Measurements from ENCODE around the gene FOXI1. TPM values are rescaled to one million over a fixed set of nuclear protein-coding genes. Genes with fewer than 3 reads are reported as not detected.
A peak's percentile ranks its signal among the peaks of the same experiment; 100 is the strongest.

FOXI1 gene
- total RNA-seq, 1 experiment from 2014 or later = 0.44 TPM

- BruUV-seq (replicated peaks) = no TSS peak
- peaks cover 13% of the 10 kb centered on the region for H3K4me1 ChIP-seq (ENCODE audit: control insufficient read depth, insufficient read depth, low read length)
- H3K27me3 ChIP-seq (ENCODE audit: control insufficient read depth, insufficient read depth, low read length) = no peaks in the 10 kb centered on the region
- no peak for TF ChIP-seq REST (IDR thresholded peaks at IDR 0.05; ENCODE audit: insufficient read depth in 1 of 2, low read depth in 2 of 2, low read length in 1 of 2)
- TF ChIP-seq TCF7L2 (IDR thresholded peaks at IDR 0.05; ENCODE audit: low read depth, low read length) = no peak
- no peak for TF ChIP-seq POLR2AphosphoS5 (IDR thresholded peaks at IDR 0.05; ENCODE audit: low read depth, low read length)
- TF ChIP-seq SIN3A (IDR thresholded peaks at IDR 0.05; ENCODE audit: borderline replicate concordance, insufficient read depth, low read depth, low read length) = no peak
- no peak for TF ChIP-seq CTCF (IDR thresholded peaks at IDR 0.05)
- ATAC-seq (no peak), DNase-seq (ENCODE audit: low read depth, low spot score) (no peak)
- H3K4me3 ChIP-seq (ENCODE audit: low read depth in 2 of 2, low read length in 2 of 2) = no peak overlapping the region
- intact Hi-C loops (cut with micrococcal nuclease; ENCODE audit: unreplicated experiment) (no loop called here), in situ Hi-C loops (cut with HindIII; ENCODE audit: low pct_unique_long_range_greater_than_20kb, low sequenced_read_pairs) (no loop called here)
- peak overlapping the region; percentile 12; the same call in 1 of the 2 replicates for H3K27ac ChIP-seq (ENCODE audit: low read length)
- no peaks in the 10 kb centered on the region for H3K9me3 ChIP-seq (ENCODE audit: control insufficient read depth, insufficient read depth, low read depth, low read length)
- ChIA-PET POLR2A (no interaction called here), CTCF (no interaction called here)
- H3K36me3 ChIP-seq (ENCODE audit: control insufficient read depth, insufficient read depth, low read length) = no peaks in the 10 kb centered on the region
Measured at GRCh38 chr5:170115925-170116324, 10.2 kb downstream of the FOXI1 start.

GRCh38 chr5:170117736-170118135, 12.0 kb downstream of the FOXI1 start:
- TF ChIP-seq TCF7L2 (IDR thresholded peaks at IDR 0.05; ENCODE audit: low read depth, low read length) = no peak
- no peak for TF ChIP-seq POLR2AphosphoS5 (IDR thresholded peaks at IDR 0.05; ENCODE audit: low read depth, low read length)
- TF ChIP-seq CTCF (IDR thresholded peaks at IDR 0.05) = no peak
- no peak for TF ChIP-seq REST (IDR thresholded peaks at IDR 0.05; ENCODE audit: insufficient read depth in 1 of 2, low read depth in 2 of 2, low read length in 1 of 2)
- no peak for TF ChIP-seq SIN3A (IDR thresholded peaks at IDR 0.05; ENCODE audit: borderline replicate concordance, insufficient read depth, low read depth, low read length)
- POLR2A ChIA-PET = no interaction called here
- Histone ChIP-seq H3K27ac (ENCODE audit: low read length) (peak overlapping the region; percentile 60; the same call in 1 of the 2 replicates), H3K9me3 (ENCODE audit: control insufficient read depth, insufficient read depth, low read depth, low read length) (no peaks in the 10 kb centered on the region), H3K27me3 (ENCODE audit: control insufficient read depth, insufficient read depth, low read length) (no peaks in the 10 kb centered on the region), H3K4me3 (ENCODE audit: low read depth in 2 of 2, low read length in 2 of 2) (no peak overlapping the region), H3K4me1 (ENCODE audit: control insufficient read depth, insufficient read depth, low read length) (peaks cover 6% of the 10 kb centered on the region), H3K36me3 (ENCODE audit: control insufficient read depth, insufficient read depth, low read length) (no peaks in the 10 kb centered on the region)
- ATAC-seq = no peak
- CTCF ChIA-PET = no interaction called here
- in situ Hi-C loops (cut with HindIII; ENCODE audit: low pct_unique_long_range_greater_than_20kb, low sequenced_read_pairs) = no loop called here
- intact Hi-C loops (cut with micrococcal nuclease; ENCODE audit: unreplicated experiment) = no loop called here
- no peak for DNase-seq (ENCODE audit: low read depth, low spot score)
- no TSS peak for BruUV-seq (replicated peaks)

Measured in Panc1 (cell line).